GM19035 (cell line): ENCODE results near the gene UBE2C.
A peak's percentile ranks its signal among the peaks of the same experiment; 100 is the strongest.
"Not testable (repeated sequence)": the region's sequence is repeated elsewhere in the genome, so short reads cannot be mapped to it uniquely, and the experiment has no call there.

Source experiments
- ATAC-seq: cut with Tn5 transposase; IDR thresholded peaks from one replicate; pipeline ENCODE4 v1.9.1; 2021; ENCODE audit not compliant: unreplicated experiment

UBE2C gene

DNA sequence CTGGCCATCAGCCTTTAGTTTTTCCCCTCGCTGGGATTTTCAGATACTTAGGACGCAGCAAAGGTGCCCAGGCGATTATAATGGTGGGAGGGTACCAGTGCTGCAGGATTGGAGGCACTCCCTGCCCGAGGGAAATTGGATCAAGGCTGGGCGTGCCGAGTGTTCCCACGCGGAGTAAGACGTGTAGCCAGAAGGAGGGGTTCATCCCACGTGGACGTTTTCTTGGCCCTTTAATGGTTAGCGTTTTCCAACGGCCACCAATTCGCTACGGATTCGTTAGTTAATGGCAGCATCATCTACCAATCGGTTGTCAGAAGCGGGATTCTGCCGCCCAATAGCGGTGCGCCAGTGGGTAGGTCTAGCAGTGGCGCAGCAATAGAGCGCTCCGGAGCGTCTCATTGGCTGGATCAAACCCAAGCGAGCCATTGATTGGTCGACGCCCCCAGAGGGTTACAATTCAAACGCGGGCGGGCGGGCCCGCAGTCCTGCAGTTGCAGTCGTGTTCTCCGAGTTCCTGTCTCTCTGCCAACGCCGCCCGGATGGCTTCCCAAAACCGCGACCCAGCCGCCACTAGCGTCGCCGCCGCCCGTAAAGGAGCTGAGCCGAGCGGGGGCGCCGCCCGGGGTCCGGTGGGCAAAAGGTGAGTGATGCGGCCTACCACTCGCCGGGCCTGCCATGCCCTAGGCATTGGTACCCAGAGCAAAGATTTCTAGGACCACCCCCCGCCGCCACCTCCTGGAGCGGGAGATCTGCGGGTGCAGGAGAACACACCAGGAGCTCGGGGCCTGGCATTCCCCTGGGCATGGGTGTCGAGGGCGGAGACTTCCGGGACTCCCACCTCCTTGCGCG lies at the start of gene UBE2C:
Gene UBE2C (plus strand): TSS at position 488 of the 849 bp plus-strand sequence. CDS start 52 bp downstream, at position 540.
- peak; percentile 98 for ATAC-seq

DNA sequence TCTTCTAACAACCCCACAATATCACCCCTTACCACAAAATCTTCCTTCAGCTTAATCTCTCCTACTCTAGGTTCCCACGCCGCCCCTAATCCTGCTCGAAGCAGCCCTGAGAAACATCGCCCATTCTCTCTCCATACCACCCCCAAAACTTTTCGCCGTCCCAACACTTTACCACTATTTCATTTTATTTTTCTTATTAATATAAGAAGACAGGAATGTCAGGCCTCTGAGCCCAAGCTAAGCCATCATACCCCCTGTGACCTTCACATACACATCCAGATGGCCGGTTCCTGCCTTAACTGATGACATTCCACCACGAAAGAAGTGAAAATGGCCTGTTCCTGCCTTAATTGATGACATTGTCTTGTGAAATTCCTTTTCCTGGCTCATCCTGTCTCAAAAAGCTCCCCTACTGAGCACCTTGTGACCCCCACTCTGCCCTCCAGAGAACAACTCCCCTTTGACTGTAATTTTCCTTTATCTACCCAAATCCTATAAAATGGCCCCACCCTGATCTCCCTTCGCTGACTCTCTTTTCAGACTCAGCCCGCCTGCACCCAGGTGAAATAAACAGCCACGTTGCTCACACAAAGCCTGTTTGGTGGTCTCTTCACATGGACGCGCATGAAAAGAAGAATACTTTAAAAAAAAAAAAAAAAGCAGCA lies 47.7 kb upstream of the UBE2C start:
- not testable (repeated sequence) for ATAC-seq

DNA sequence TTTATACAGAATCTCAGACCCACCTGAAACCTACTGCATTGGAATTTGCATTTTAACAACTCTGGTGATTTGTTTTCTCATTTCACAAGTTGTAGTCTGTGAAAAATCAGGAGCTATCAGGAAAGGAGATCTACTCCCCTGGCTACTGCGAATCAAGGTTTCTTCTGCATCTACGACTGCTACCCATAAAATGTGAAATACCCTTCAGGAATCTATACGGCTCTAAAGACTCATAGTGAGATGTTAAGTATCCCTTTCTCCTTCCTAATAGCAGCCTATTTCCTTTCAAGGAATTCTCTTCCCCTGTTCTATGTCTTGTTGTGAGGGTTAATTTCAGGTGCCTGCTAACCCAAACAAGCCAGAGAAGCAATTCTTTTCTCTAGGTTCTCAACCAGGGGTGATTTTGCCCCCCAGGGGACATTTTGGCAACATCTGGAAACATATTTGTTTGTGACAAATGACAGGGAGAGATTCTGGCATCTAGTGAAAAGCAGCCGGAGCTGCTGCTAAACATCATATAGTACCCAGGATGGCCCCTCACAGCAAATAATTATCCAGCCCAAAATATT lies 47.1 kb upstream of the UBE2C start:
- ATAC-seq: no peak

DNA sequence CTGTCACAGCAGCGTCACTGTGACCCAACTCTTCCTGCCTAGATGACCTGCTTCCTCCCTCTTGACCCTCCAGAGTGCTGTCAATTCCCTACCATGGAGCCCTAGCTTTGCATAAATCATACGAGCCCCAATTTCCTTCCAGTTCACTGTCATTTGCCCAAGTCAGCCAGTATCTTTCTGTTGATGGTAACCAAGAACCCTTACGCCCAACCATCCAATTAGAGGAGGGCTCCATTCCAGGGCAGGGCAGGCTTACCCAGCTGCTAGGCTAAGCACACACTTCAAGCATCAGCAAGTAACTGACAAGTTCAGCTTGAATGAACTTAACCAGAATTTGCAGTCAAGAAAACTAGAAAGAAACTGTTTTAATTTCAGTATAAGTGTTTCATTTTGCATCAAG lies 46.5 kb upstream of the UBE2C start:
- no peak for ATAC-seq

DNA sequence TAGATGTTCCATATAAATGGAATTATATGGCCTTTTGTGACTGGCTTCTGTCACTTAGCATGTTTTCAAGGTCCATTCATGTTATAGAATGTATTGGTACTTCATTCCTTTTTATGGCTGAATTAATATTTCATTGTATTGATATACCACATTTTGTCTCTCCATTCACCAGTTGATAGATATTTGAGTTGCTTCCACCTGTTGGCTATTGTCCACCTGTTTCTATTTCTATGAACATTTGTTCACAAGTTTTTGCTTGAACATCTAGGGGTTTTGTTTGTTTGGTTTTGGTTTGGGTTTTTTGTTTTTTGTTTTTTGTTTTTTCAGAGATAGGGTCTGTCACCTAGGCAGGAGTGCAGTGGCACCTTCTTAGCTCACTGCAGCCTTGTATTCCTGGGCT lies 44.0 kb upstream of the UBE2C start:
- ATAC-seq: no peak

DNA sequence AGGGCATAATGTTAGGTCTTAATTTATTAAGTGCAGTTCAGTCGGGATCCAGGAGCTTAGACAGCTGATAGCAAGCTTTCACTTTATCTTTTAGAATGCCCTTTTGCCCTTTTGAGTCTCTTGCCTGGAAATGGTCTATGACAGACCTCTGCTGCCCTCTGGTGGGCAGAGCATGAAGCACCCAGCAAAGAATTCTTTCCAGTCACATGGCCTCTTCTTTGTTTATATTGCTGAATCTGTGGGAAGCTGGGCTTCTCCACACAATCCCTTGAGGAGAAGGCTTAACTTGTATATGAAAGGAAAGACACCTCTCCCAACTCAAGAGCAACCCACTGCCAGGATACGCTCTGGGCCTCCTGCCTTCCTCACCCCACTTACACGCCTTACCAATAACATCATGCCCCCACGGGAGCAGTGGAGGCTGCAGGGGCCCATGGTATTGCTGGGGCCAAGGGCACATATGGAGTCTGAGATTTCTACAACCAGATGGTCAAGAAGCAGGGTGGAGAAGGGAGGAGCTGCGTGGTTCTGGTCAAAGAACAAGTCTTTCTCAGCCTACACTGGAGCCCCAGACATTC lies 41.2 kb upstream of the UBE2C start:
- peak; percentile 44 for ATAC-seq

DNA sequence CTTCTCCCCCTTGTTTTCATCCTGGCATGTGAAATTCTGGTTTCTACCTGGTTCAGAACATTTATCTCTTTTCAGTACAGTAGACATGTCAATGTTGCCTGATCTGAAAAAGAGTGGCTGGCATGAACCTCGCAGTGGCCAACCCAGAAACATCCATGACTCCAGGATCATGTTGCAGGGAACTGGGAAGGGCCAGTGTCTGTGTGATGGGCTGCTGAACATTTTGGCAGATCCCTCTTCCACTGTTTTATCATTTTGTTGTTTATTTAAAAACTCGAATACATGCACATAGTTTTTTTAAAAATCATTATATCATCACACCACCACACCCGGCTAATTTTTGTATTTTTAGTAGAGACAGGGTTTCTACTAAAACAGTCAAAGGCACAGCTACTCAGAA lies 39.8 kb upstream of the UBE2C start:
- no peak for ATAC-seq

DNA sequence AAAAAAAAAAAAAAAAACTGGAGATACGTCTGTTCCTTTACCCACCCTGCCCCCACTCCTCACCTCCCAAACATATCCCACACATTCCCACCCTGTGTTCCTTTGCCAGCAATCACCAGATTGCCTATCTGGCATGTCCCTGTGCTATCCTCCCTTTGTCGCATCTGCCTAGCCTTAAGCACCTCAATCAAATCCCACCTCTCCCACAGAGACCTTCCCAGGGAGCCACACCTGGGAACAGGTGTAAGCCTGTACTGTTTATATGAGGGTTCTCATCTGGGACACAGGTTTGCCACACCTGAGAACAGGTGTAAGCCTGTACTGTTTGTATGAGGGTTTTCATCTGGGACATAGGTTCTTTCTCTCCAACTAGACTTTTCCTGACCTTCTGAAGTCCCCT lies 37.5 kb upstream of the UBE2C start:
- ATAC-seq: no peak

DNA sequence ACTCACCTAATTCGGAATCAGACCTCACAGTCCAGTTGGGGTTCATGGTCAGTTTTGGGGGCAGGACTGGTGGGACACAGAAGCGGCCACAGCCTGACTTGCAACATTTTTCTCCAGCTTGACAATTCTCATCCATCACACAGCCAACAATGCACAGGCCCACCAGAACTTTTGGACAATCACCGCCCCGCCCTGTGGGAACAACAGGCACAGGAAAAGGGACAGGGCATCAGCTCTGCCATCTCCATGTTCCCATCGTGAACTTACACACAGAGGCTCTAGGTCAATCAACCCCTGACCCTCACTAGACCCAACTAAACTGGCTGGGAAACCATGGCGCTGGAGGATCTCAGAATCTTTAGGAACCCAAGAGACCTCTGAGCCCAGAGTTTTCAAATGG lies 37.0 kb upstream of the UBE2C start:
- ATAC-seq: no peak

DNA sequence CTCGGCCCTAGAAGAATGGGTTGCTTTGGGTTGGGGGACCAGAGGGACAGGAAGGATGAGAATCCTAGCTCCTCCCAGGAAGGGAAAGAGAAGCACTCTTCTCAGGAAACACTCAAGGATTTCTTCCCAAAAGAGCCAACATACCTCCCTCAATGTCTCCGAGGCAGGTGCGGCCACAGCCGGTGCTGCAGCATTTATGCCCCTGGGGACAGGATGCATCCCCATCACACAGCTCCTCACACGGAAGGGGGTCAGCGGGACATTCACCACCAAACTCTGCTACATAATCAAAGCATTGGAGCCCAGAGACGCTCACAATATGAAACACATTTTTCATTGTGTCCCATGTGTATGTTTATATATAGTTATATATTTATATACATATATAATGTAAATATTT lies 35.5 kb upstream of the UBE2C start:
- no peak for ATAC-seq

DNA sequence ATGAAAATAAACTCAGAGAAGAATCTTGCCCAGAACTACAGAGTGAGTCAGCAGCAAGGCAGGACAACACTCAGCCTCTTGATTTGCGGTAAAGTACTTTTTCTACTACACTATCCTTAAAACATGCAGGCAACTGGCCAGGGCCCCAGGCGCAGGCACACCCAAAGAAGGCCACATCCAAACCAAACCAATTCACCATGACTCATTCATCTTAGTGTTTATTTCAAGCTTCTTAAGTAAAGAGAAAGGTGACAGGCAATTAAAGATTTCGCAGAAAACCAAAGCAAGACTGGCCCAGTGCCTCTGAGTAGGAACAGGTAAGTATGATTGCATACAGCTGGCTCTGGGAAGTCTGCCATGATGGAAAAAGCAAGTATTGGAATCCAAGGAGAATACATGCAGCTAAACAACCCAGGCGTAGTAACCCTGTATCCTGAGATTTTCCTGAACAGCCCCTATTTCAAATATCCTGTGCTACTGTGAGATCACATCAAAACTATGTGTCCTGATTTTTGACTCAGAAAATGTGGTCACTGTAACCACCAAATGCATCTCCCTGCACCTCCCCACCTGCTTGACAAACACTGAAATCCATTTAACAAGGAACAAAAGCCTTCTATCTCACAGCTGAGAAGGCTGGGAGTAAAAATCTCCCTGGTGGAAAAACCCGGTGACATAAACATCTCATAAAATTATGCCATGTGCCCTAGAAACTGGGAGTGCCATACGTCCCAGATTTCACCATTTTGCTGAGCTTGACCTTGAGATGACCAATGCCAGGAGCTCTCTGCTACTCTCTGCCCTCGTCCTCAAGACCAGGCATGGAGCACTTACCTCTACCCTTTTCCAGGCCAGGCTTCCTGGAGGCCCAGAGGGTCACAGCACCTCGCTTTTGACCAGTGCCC lies 33.2 kb upstream of the UBE2C start:
- ATAC-seq: no peak

DNA sequence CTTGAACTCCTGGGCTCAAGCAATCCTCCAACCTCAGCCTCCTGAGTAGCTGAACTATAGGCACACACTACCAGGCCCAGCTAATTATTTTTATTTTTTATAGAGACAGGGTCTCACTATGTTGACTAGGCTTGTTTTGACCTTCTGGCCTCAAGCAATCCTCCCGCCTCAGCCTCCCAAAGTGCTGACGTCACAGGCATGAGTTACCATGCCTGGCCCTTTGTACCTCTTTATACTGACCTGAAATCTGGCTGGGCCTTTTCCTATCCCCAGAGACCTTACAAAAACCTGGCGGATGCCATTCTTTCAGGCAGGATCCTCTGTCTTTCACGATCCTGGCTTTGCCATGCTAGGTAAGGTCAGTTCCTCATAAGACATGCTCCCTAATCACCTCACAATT lies 32.3 kb upstream of the UBE2C start:
- no peak for ATAC-seq

DNA sequence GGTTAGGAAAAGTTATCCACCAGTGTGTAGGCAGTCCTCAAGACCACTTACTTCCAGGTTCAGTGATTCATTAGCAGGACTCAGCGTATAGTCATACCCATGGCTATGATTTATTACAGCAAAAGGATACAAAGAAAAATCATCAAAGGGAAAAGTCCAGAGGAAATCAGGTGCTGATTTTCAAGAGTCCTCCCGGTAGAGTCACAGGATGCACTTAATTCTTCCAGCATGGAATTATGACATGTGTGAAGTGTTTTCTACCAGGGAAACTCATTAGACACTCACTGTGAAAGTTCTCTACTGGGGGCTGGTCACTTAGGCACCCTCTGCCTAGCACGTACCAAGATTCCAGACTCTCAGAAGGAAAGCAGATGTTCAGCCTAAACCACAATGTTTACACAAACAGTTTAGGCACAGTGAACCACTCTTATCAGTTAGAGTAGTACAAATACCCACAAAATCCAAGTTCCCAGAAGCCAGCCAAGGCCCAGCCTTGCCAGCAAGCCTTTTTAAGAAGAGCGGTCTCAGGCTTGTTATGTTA lies 31.0 kb upstream of the UBE2C start:
- no peak for ATAC-seq

DNA sequence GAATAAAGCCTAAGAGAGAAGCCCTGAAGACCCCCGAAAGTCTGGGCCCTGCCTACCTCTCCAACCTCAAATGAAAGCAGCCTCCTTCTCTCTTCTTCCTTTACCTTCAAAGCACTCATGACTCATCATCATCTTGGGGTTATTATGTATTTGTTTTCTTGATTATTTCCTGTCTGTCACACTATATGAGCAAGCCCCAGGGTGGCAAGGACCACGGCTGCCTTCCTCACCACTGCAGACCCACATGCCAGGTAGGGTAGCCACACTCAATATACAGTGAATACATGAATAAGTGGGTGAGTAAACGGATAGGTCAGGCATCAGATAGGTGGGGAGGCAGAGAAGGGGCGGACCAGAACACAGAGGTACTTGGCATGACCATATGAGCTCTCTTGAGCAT lies 29.6 kb upstream of the UBE2C start:
- no peak for ATAC-seq

DNA sequence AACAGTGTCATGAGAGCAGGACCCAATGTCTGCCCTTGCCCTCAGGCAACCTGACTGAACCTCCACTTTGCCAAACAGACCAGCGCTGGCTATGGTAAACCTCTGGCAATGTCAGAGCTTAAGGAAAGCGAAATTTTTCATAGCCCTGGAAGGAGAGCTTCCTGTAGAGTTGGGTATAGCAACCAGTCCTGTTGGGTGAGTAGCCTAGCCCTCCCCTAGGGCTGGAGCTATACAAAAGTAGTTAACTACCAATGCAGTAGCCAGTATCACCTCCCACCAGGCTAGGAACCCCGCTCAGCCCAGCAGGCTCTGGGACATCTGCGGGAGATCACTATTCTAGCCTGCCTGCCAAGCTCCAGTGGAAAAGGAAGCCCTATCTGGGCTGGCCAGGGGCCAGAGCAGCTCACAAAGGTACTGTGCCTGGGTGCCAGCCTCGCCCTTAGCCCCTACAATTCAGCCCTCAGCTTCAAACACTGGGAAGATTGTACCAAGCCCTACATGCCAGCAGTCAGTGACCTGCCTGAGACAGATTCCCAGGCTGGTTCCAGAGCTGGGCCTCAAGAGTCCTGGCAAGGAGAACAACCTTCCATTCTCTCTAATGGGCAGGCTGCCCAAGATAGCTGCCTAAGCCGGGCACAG lies 28.7 kb upstream of the UBE2C start:
- ATAC-seq: no peak

DNA sequence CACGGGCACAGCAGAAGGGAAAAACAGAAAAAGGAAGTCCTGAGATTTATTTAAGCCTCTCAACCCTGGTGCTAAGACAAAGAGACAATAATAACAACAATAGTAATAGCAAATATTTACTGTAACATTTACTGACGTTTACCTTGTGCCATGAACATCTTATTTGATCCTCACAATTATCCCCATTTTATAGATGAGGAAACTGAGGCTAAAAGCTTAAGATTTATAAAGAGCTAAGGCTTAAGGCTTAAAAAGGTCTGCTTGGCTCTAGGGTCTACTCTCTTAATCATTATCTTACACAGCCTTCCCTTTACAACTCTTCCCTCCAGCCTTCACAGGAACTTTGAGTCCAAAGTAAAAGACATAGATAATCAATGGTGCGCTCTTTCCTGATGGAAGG lies 24.1 kb upstream of the UBE2C start:
- no peak for ATAC-seq

DNA sequence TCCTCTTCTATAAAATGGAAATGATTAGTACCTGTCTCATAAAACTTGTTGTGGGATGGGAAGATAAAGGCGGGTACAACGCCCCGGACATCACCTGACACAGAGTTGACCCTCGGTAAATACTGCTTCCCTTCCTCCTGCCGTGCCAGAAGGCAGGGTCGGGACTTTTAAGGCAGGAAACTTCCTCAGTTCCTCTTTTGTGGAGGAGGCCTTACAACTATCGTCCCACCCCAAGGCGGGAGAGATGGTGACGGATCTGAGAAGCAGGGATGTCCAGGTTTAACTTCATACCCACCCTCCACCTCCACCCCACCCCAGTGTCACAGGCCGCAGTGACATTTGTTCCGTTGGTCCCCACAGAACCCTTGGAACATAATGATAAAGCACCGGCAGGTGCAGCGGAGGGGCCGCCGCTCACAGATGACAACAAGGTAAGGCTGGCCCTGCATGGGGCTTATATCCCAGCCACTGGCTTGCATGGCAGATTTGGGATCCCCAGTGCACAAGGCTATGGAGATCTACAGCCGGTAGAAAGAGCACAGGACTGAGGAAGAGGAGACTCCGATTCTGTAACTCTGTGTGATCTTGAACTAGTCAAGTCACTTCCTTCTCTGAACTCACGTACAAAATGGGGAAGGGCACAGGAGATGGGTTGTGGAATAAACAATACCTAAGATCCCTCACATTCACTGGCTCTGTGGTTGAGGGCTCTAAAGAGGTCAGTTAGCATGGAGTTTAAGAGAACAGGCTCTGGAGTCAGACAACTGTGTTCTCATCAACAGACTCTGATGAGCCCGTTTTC lies 19.9 kb upstream of the UBE2C start:
- peak; percentile 17 for ATAC-seq

DNA sequence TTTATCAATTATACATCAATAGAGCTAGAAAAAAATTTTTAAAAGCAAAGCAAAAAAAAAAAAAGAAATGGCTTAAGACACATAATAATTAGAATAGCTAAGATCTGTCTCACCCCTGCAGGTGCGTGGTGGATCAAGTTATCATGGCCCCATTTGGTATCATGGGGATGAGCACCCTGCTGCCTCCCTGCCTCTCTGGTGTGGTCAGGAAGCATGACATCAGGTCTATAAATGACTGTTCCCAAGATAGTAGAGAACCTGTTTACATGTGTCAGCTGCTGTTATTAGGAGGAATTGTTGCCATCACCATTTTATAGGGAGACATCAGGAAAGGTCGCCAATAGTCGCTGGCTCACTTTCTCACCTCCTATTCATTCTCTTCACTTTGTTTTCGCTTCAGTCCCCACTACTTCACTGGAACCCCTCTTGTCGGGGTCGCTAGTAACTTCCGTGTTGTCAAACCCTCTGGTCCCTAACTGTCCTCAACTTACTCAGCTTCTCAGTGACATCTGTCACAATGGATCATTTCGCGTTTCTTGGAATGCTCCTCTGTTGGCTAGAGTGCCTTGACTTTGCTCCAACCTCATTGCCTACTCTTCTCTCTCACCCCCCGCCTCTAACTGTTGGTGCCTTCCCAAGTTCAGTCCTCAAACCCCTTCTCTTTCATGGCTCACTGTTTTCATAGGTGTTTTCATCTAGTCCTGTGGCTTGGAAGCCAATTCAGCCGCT lies 15.9 kb upstream of the UBE2C start:
- no peak for ATAC-seq

DNA sequence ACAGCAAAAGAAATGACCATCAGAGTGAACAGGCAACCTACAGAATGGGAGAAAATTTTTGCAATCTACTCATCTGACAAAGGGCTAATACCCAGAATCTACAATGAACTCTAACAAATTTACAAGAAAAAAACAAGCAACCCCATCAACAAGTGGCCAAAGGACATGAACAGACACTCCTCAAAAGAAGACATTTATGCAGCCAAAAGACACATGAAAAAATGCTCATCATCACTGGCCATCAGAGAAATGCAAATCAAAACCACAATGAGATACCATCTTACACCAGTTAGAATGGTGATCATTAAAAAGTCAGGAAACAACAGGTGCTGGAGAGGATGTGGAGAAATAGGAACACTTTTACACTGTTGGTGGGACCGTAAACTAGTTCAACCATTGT lies 14.9 kb upstream of the UBE2C start:
- not testable (repeated sequence) for ATAC-seq
